KMS-11 (cell line): ENCODE measurements around the gene FLVCR1.

Experiments used
- H2AFZ ChIP-seq: fragments of 200-600 bp; sonication (generic); 2 replicates; pipeline ENCODE4 v1.6.1; 2016; ENCODE audit warnings: antibody characterized with exemption, mixed run types, low read depth
- H3K27ac ChIP-seq: fragments of 200-600 bp; sonication (generic); 2 replicates; pipeline ENCODE4 v1.6.1; 2016; ENCODE audit warnings: mild to moderate bottlenecking, mixed run types
- H3K27me3 ChIP-seq: fragments of 200-600 bp; sonication (generic); 2 replicates; pipeline ENCODE4 v1.6.1; 2017; ENCODE audit warnings: mild to moderate bottlenecking, low read depth, mixed run types, moderate library complexity; ENCODE audit not compliant: insufficient read depth
- H3K36me3 ChIP-seq: fragments of 200-600 bp; sonication (generic); 2 replicates; pipeline ENCODE4 v1.6.1; 2017; ENCODE audit warnings: mild to moderate bottlenecking, mixed run types; ENCODE audit not compliant: insufficient read depth
- H3K4me1 ChIP-seq: fragments of 200-600 bp; sonication (generic); 2 replicates; pipeline ENCODE4 v1.6.1; 2016; ENCODE audit warnings: mild to moderate bottlenecking, low read depth, mixed run types; ENCODE audit not compliant: poor library complexity, severe bottlenecking
- H3K4me2 ChIP-seq: fragments of 200-600 bp; sonication (generic); 2 replicates; pipeline ENCODE4 v1.7.0; 2016; ENCODE audit warnings: mild to moderate bottlenecking, mixed run types
- H3K4me3 ChIP-seq: fragments of 200-600 bp; sonication (generic); IDR thresholded peaks from 2 replicates; pipeline ENCODE4 v1.6.1; 2017; ENCODE audit warnings: low read depth, low read length, mixed read lengths; ENCODE audit not compliant: insufficient read depth
- H3K79me2 ChIP-seq: fragments of 200-600 bp; sonication (generic); 2 replicates; pipeline ENCODE4 v1.6.1; 2016; ENCODE audit warnings: low read depth, mixed run types; ENCODE audit not compliant: insufficient read depth
- H3K9ac ChIP-seq: fragments of 200-600 bp; sonication (generic); 2 replicates; pipeline ENCODE4 v1.6.1; 2016; ENCODE audit warnings: mild to moderate bottlenecking, mixed run types
- H4K20me1 ChIP-seq: fragments of 200-600 bp; sonication (generic); 2 replicates; pipeline ENCODE4 v1.6.1; 2016; ENCODE audit warnings: mild to moderate bottlenecking, mixed run types; ENCODE audit not compliant: insufficient read depth
- CTCF ChIP-seq: fragments of 200-600 bp; sonication (generic); conservative IDR thresholded peaks from 2 replicates; pipeline ENCODE4 v1.6.1; 2017; ENCODE audit warnings: low read depth, mild to moderate bottlenecking, antibody characterized with exemption, low read length, moderate library complexity, mixed read lengths

FLVCR1 gene

DNA sequence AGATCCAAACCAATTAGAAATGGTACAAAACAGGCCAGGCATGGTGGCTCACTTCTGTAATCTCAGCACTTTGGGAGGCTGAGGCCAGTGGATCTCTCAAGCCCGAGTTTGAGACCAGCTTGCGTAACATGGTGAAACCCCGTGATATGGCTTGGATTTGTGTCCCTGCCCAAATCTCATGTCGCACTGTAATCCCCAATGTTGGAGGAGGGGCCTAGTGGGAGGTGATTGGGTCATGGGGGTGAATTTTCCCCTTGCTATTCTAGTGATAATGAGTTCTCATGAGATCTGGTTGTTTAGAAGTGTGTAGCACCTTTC, 85.3 kb downstream of the FLVCR1 start:
- Histone ChIP-seq H4K20me1 (no peaks in the 10 kb centered on the region), H3K36me3 (no peaks in the 10 kb centered on the region), H3K9ac (no peak overlapping the region), H3K27me3 (no peaks in the 10 kb centered on the region), H2AFZ (no peak overlapping the region), H3K4me2 (no peak overlapping the region), H3K4me3 (no peak overlapping the region), H3K79me2 (no peaks in the 10 kb centered on the region), H3K4me1 (peaks cover 11% of the 10 kb centered on the region), H3K27ac (no peak overlapping the region)
- TF ChIP-seq CTCF, result no peak

DNA sequence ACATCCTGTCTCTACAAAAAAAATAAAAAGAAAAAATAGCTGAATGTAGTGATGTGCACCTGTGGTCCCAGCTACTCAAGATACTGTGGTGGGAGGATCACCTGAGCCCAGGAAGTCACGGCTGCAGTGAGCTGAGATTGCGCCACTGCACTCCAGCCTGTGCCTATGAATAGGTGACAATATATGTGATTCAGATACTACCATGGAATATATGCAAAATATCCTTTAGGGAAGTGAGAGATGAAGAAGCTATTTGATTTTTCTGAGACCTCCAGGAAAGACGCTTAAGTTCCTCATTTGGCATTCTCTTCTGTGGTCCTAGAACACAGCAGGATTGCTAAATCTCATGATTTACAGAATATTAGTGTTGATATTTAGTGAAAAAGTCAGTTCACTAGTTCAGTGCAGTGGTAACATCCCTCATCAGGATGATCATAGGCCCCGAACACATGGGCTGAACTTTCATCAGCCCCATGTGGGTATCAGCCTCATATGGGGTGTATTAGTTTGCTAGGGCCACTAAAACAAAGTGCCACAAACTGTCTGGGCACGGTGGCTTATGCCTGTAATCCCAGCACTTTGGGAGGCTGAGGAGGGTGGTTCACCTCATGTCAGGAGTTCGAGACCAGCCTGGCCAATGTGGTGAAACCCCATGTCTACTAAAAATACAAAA, 86.3 kb downstream of the FLVCR1 start:
- no peak overlapping the region for H3K9ac ChIP-seq
- H3K4me1 ChIP-seq, result peaks cover 11% of the 10 kb centered on the region
- no peaks in the 10 kb centered on the region for H4K20me1 ChIP-seq
- TF ChIP-seq CTCF, result no peak
- no peaks in the 10 kb centered on the region for H3K36me3 ChIP-seq
- no peaks in the 10 kb centered on the region for H3K79me2 ChIP-seq
- no peak overlapping the region for H3K4me2 ChIP-seq
- no peak overlapping the region for H3K4me3 ChIP-seq
- H3K27me3 ChIP-seq, result no peaks in the 10 kb centered on the region
- no peak overlapping the region for H3K27ac ChIP-seq
- no peak overlapping the region for H2AFZ ChIP-seq

DNA sequence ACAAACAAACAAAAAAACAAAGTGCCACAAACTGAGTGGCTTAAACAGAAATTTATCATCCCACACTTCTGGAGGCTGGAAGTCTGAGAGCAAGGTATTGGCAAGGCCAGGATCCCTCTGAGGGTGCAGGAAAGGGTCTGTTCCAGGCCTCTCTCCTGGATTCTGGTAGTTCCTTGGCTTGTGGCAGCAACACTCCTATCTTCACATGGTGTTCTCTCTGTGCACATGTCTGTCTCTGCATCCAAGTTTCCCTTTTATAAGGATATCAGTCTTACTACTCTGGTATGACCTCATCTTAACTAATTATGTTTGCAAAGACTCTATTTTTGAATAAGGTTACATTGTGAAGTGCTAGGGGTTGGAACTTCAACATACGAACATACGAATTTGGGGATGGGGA, 87.0 kb downstream of the FLVCR1 start:
- no peaks in the 10 kb centered on the region for H4K20me1 ChIP-seq
- H2AFZ ChIP-seq, result no peak overlapping the region
- H3K4me1 ChIP-seq, result peaks cover 11% of the 10 kb centered on the region
- H3K79me2 ChIP-seq, result no peaks in the 10 kb centered on the region
- no peak overlapping the region for H3K27ac ChIP-seq
- no peak overlapping the region for H3K9ac ChIP-seq
- H3K4me2 ChIP-seq, result no peak overlapping the region
- no peak overlapping the region for H3K4me3 ChIP-seq
- H3K36me3 ChIP-seq, result no peaks in the 10 kb centered on the region
- H3K27me3 ChIP-seq, result no peaks in the 10 kb centered on the region
- no peak for TF ChIP-seq CTCF

DNA sequence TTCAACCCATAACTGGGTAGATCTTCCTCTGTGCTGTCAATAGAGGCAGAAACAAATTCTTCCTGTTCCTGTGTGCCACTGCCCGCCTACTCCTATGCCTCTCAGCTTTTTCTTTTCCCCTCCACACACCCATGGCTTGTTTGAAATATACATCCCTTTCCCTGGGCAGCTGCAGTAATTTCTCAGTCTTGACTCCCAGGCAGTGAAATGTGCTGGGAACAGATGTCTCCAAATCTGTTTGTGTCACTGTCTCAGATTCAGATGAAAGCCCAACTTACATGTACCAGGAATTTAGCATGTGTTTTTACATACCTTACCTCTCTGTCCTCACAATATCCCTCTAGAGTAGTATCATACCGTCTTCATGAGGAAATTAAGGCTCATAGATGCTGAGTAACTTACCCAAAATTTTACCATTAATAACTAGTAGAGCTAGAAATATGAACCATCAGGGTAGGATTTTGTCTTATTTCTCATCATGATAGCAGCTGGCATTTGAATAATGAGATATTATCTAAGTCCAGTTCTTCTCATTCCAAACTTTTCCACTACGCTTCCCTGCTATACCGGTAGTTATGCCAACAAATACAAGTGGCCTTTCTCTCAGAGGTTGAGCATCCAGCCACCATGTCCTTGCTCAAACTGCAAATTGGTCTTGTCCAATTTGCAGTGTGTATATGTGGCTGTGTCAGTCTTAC, 87.5 kb downstream of the FLVCR1 start:
- Histone ChIP-seq H3K27me3 (no peaks in the 10 kb centered on the region), H3K4me2 (no peak overlapping the region), H3K79me2 (no peaks in the 10 kb centered on the region), H3K9ac (no peak overlapping the region), H4K20me1 (no peaks in the 10 kb centered on the region), H3K27ac (no peak overlapping the region), H2AFZ (no peak overlapping the region), H3K36me3 (no peaks in the 10 kb centered on the region), H3K4me1 (peaks cover 11% of the 10 kb centered on the region), H3K4me3 (no peak overlapping the region)
- no peak for TF ChIP-seq CTCF
